K562 (cell line): ENCODE measurements around the gene AMH. TPM values are rescaled to one million over a fixed set of nuclear protein-coding genes. Genes with fewer than 3 reads are reported as not detected.

Experiments
- ATAC-seq: fragments of 200-7000 bp; cut with Tn5 transposase; 3 replicates; pipeline ENCODE4 v1.9.1; 2020; ENCODE audit warnings: moderate library complexity
- BruUV-seq: library from RNA; stranded (reverse); fragments of 400-500 nt; replicated peaks from 2 replicates; lab custom pipeline; 2021; lab: Mats Ljungman, UMichigan
- CTCF ChIA-PET: fragments of 300-600 bp; formaldehyde crosslinking; extraction: SDS; loops from one replicate; lab custom pipeline; 2021; ENCODE audit warnings: low intra/inter-chr PET ratio; lab: Yijun Ruan, JAX
- POLR2A ChIA-PET: fragments of 300-600, 350-650 bp; sonication (Branson Sonifier 250); formaldehyde crosslinking; extraction: SDS; loops from one replicate; lab custom pipeline; 2021; ENCODE audit warnings: antibody characterized with exemption, inconsistent platforms; lab: Yijun Ruan, JAX
- DNase-seq, 4 experiments: peaks; one replicate each; pipeline versions ENCODE4 v3.0.0 to v3.0.0-alpha.2; 2011 to 2018; ENCODE audit warnings: low spot score in 3 of 4, mixed read lengths in 3 of 4; ENCODE audit errors: extremely low read depth in 1 of 4
- FAIRE-seq: peaks from 2 replicates; lab custom pipeline; 2011; peaks lifted over from hg19 to GRCh38; lab: Jason Lieb, UNC
- H2AFZ ChIP-seq: 2 replicates; pipeline ENCODE4 v1.6.0; 2011; ENCODE audit warnings: low read depth, low read length, control low read depth, inconsistent platforms
- H3K27ac ChIP-seq: fragments of 200-600 bp; 3 replicates; pipeline ENCODE4 v1.8.0; 2011; ENCODE audit warnings: low read depth, mild to moderate bottlenecking, control low read depth, inconsistent platforms, low read length, moderate library complexity, mixed read lengths; ENCODE audit errors: extremely low read depth
- H3K27me3 ChIP-seq, 2 experiments: fragments of 300-600 bp in 1 of 2; 2 replicates in 1 of 2; 3 replicates in 1 of 2; pipeline versions ENCODE4 v1.6.0 to v1.8.0; 2011; ENCODE audit warnings: inconsistent platforms in 2 of 2, low read length in 2 of 2, mild to moderate bottlenecking in 1 of 2, mixed read lengths in 1 of 2, moderate library complexity in 1 of 2; ENCODE audit not compliant: control insufficient read depth in 2 of 2, insufficient read depth in 2 of 2
- H3K36me3 ChIP-seq: fragments of 300-600 bp; 3 replicates; pipeline ENCODE4 v1.8.0; 2011; ENCODE audit warnings: mild to moderate bottlenecking, low read length, inconsistent platforms; ENCODE audit not compliant: control insufficient read depth, insufficient read depth
- H3K4me1 ChIP-seq, 2 experiments: fragments of 200-600 bp in 1 of 2; replicated peaks in 1 of 2; 2 replicates in 1 of 2; 3 replicates in 1 of 2; pipeline versions ENCODE4 v1.5.1 to v1.8.0; 2011; ENCODE audit warnings: inconsistent platforms in 2 of 2, low read length in 2 of 2, mild to moderate bottlenecking in 1 of 2, mixed read lengths in 1 of 2, moderate library complexity in 1 of 2; ENCODE audit not compliant: control insufficient read depth in 2 of 2, insufficient read depth in 2 of 2
- H3K4me2 ChIP-seq: 2 replicates; pipeline ENCODE4 v1.6.1; 2011; ENCODE audit warnings: low read length, control low read depth, inconsistent platforms, mixed read lengths; ENCODE audit not compliant: insufficient read depth
- H3K4me3 ChIP-seq: fragments of 200-600 bp; sonication (generic), shearing (Covaris generic); 2 replicates; pipeline ENCODE4 v1.5.1; 2016; ENCODE audit warnings: control low read depth, inconsistent platforms
- H3K79me2 ChIP-seq: fragments of 200-600 bp; 3 replicates; pipeline ENCODE4 v1.8.0; 2011; ENCODE audit warnings: low read length, inconsistent platforms; ENCODE audit not compliant: control insufficient read depth, insufficient read depth
- H3K9ac ChIP-seq, 2 experiments: 2 replicates each; pipeline versions ENCODE4 v1.6.0 to v1.6.1; 2011; ENCODE audit warnings: low read depth in 2 of 2, low read length in 2 of 2, control low read depth in 1 of 2, inconsistent platforms in 1 of 2, mild to moderate bottlenecking in 1 of 2, mixed read lengths in 1 of 2; ENCODE audit not compliant: insufficient read depth in 1 of 2
- H3K9me1 ChIP-seq: one replicate; pipeline ENCODE4 v1.6.0; 2011; ENCODE audit warnings: inconsistent platforms, mild to moderate bottlenecking, low read length, moderate library complexity; ENCODE audit not compliant: control insufficient read depth, insufficient read depth
- H3K9me3 ChIP-seq: replicated peaks from 2 replicates; pipeline ENCODE4 v1.5.1; 2011; ENCODE audit warnings: low read depth, low read length, inconsistent platforms; ENCODE audit not compliant: control insufficient read depth, insufficient read depth
- H4K20me1 ChIP-seq: replicated peaks from 2 replicates; pipeline ENCODE4 v1.6.1; 2011; ENCODE audit warnings: low read length, inconsistent platforms, mixed read lengths; ENCODE audit not compliant: control insufficient read depth, insufficient read depth
- ARID1B ChIP-seq: fragments of 450-650 bp; IDR thresholded peaks from 2 replicates; pipeline ENCODE4 v1.6.1; 2016; ENCODE audit warnings: antibody characterized with exemption, mild to moderate bottlenecking, inconsistent platforms
- FOXM1 ChIP-seq, 2 experiments: fragments of 450-650 bp in 1 of 2; sonication (generic) in 1 of 2; formaldehyde crosslinking in 1 of 2; IDR thresholded peaks; 2 replicates each; pipeline versions ENCODE4 v1.6.1 to v1.9.0; 2017 to 2022; ENCODE audit warnings: low read depth in 2 of 2, mild to moderate bottlenecking in 2 of 2, missing genetic modification reagents in 1 of 2, moderate library complexity in 1 of 2
- KHSRP ChIP-seq: fragments of 450-650 bp; IDR thresholded peaks from 2 replicates; pipeline ENCODE4 v1.6.1; 2017
- MAFF ChIP-seq: IDR thresholded peaks from 2 replicates; pipeline ENCODE4 v1.6.1; 2012; ENCODE audit warnings: low read length, improper control_type of control experiment
- MAFG ChIP-seq: fragments of 450-650 bp; conservative IDR thresholded peaks from 2 replicates; pipeline ENCODE4 v1.6.1; 2016; ENCODE audit warnings: missing genetic modification characterization, missing compliant biosample characterization
- MAFK ChIP-seq: IDR thresholded peaks from 2 replicates; pipeline ENCODE4 v1.6.1; 2011; ENCODE audit warnings: low read length, improper control_type of control experiment
- MBD2 ChIP-seq: sonication (generic); IDR thresholded peaks from 2 replicates; pipeline ENCODE4 v1.6.1; 2016; ENCODE audit warnings: low read depth, borderline replicate concordance
- NR3C1 ChIP-seq: sonication (generic); formaldehyde crosslinking; IDR thresholded peaks from 2 replicates; pipeline ENCODE4 v1.8.1; 2022; ENCODE audit warnings: missing genetic modification reagents
- PCBP2 ChIP-seq: fragments of 200-400 bp; formaldehyde crosslinking; IDR thresholded peaks from 2 replicates; pipeline ENCODE4 v1.6.1; 2018; ENCODE audit warnings: low read length, low read depth, mild to moderate bottlenecking, moderate library complexity; ENCODE audit not compliant: poor library complexity, severe bottlenecking
- POLR2G ChIP-seq: fragments of 200-400 bp; formaldehyde crosslinking; IDR thresholded peaks from 2 replicates; pipeline ENCODE4 v1.6.1; 2017; ENCODE audit warnings: low read depth, mild to moderate bottlenecking, antibody characterized with exemption, low read length, moderate library complexity
- RBM22 ChIP-seq: fragments of 200-400 bp; formaldehyde crosslinking; IDR thresholded peaks from 2 replicates; pipeline ENCODE4 v1.6.1; 2018; ENCODE audit warnings: low read length, low read depth; ENCODE audit not compliant: poor library complexity, severe bottlenecking
- TCF3 ChIP-seq: sonication (generic); formaldehyde crosslinking; IDR thresholded peaks from 2 replicates; pipeline ENCODE4 v1.4.0; 2020; ENCODE audit warnings: mild to moderate bottlenecking, missing genetic modification reagents
- ZNF224 ChIP-seq: sonication (generic); formaldehyde crosslinking; IDR thresholded peaks from 2 replicates; pipeline ENCODE4 v1.8.0; 2022; ENCODE audit warnings: mild to moderate bottlenecking, missing genetic modification reagents
- ZNF347 ChIP-seq: fragments of 450-650 bp; formaldehyde crosslinking; IDR thresholded peaks from 2 replicates; pipeline ENCODE4 v1.4.0; 2020; ENCODE audit warnings: low read depth, mild to moderate bottlenecking, moderate library complexity
- WGBS: fragments of 100-300 bp; shearing (Covaris generic); methylation state at CpG from one replicate; pipeline ENCODE4 v1.1.6; 2016; ENCODE audit warnings: low coverage, mixed read lengths; ENCODE audit not compliant: insufficient coverage; ENCODE audit errors: missing lambda C conversion rate; 5-methylcytosine and 5-hydroxymethylcytosine counted together
- in situ Hi-C: fragments of 300-500 bp; cut with MboI; formaldehyde crosslinking; loops from 4 replicates; pipeline ENCODE4 v1.15.0; 2018; ENCODE audit warnings: inconsistent platforms, mixed read lengths
- intact Hi-C: fragments of 100-400 bp; cut with micrococcal nuclease; formaldehyde crosslinking; loops from 2 replicates; pipeline ENCODE4 v1.14.2; 2022
- polyA plus RNA-seq, 8 experiments: library from polyadenylated mRNA; depleted of rRNA in 4 of 8; stranded (reverse) in 5 of 8; unstranded in 3 of 8; fragments of >200 nt; fragmentation: Nextera tagmentation in 2 of 8; fragmentation: Illumina TruSeq in 1 of 8; extraction: Ambion mirVana in 2 of 8; extraction: Trizol in 1 of 8; gene quantifications; 2 replicates each; pipeline versions ENCODE4 v1.2.1 to v1.2.3, GENCODE V29; 2011 to 2014; ENCODE audit warnings: inconsistent platforms in 1 of 8, missing spikeins in 1 of 8
- total RNA-seq, 7 experiments: library from RNA; depleted of rRNA in 6 of 7; stranded (reverse); fragments of >200 nt in 6 of 7; fragmentation: Illumina TruSeq in 2 of 7; extraction: Trizol in 2 of 7; gene quantifications; 2 replicates each; pipeline versions ENCODE4 v1.2.1 to v1.2.3, GENCODE V29; 2011 to 2021; ENCODE audit warnings: low replicate concordance in 1 of 7
- TF ChIP-seq, protein P1 (sequence below): fragments of 450-650 bp; IDR thresholded peaks from 2 replicates; pipeline ENCODE4 v1.6.1; 2016; ENCODE audit warnings: low read depth, mild to moderate bottlenecking, moderate library complexity

The AMH gene
- total and polyA plus RNA-seq, 9 of the 15 experiments (the other 6 are each of a cell fraction or from before 2014, with no cell fraction given), result 0.29 to 27.4 (median 2.6) TPM; not detected in 2

DNA sequence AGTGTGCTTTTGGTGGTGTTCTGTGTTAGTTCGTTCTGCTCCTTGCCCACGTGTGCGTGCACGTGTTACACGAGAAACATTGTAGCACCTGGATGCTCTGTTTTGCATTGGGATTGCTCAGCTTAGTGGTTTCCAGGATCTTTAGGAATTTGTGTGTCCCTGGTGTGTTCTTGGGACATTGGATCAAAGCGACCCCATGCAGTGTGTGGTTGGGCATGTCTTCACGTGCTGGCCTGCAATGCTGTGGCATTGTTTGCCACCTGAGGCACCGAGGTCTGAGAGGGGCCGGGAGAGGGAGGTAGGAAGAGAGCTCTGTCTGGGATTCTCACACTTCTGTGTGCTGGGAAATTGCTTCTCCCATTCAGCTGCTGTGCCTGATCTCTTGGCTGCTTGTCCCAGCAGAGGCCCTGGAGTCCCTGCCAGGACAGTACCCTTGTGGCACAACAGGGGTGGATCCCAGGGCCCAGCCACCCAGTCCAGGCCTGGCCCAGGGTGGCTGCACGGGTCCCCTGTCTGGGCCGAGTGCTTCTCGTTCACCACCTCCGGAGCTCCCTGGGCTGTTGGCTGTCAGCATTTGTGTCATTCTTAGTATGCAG is 24.3 kb upstream of the AMH start:
- ATAC-seq, result no peak
- H3K9ac ChIP-seq, result no peak overlapping the region
- H2AFZ ChIP-seq, result no peak overlapping the region
- FAIRE-seq, result no peak
- no peaks in the 10 kb centered on the region for H4K20me1 ChIP-seq
- H3K4me2 ChIP-seq, result no peak overlapping the region
- POLR2A ChIA-PET, result interaction anchor here (0.6 kb wide), 1 partner anchor 53 kb away, joined by 3 read pairs; no protein-coding TSS in a partner anchor
- no peak overlapping the region for H3K4me3 ChIP-seq
- no peaks in the 10 kb centered on the region for H3K9me1 ChIP-seq
- no peaks in the 10 kb centered on the region for H3K27me3 ChIP-seq
- TF ChIP-seq TCF3 (CRISPR knock-in tag) (no peak), POLR2G (0 out of 2 replicates have a peak, but pooled peaks have one; percentile 15)
- TF ChIP-seq, all 486 proteins: peak for 1
- no peak for DNase-seq
- CTCF ChIA-PET, result interaction anchor here (0.6 kb wide), 1 partner anchor 67 kb away, joined by 3 read pairs; no protein-coding TSS in a partner anchor
- in situ Hi-C loops (no loop called here), intact Hi-C loops (no loop called here)
- no peaks in the 10 kb centered on the region for H3K79me2 ChIP-seq
- H3K36me3 ChIP-seq, result peaks cover 91% of the 10 kb centered on the region; the same call in 2 of the 3 replicates
- no peaks in the 10 kb centered on the region for H3K9me3 ChIP-seq
- peaks cover 0 to 41% of the 10 kb centered on the region in 2 experiments; a peak in 2 of 5 replicates for H3K4me1 ChIP-seq
- H3K27ac ChIP-seq, result no peak overlapping the region
- WGBS, result 95% methylated on average over 13 of the region's 13 CpGs
- no TSS peak for BruUV-seq

DNA sequence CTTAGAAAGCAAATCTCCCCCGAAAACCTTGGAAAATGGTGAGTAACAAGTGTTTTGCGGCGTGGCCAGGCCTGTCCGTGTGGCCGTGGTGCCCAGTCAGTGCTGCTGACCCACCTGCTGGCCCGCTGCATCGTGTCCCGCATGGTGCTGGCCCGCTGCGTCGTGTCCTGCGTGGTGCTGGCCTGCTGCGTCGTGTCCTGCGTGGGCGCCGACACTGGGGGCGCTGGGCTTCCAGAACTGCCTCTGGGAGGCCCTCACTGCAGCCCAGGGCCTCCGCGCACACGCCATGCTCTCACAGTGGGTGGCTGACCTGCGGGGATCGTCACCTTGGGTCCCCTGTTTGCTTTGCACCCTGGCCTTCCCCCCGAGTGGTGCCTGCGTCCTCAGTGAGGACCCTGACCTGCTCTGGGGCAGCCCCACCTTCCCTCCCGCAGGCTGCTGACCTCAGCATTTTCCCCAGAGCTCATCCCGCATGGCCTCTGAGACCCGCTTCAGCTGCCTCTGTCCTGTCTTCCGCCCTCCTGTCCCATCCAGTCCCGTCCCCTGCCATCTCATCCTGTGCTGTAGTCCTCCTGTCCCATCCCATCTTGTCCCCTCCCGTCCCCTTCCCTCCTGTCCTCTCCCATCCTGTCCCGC is 23.6 kb upstream of the AMH start:
- in situ Hi-C loops (no loop called here), intact Hi-C loops (no loop called here)
- WGBS, result 97% methylated on average over 27 of the region's 32 CpGs
- no peak overlapping the region for H2AFZ ChIP-seq
- no peaks in the 10 kb centered on the region for H4K20me1 ChIP-seq
- H3K27me3 ChIP-seq, result no peaks in the 10 kb centered on the region
- H3K4me2 ChIP-seq, result no peak overlapping the region
- H3K9ac ChIP-seq, result no peak overlapping the region
- peaks cover 0 to 44% of the 10 kb centered on the region in 2 experiments; a peak in 2 of 5 replicates for H3K4me1 ChIP-seq
- no peak overlapping the region for H3K27ac ChIP-seq
- CTCF ChIA-PET, result no interaction called here
- H3K9me1 ChIP-seq, result no peaks in the 10 kb centered on the region
- no peak for FAIRE-seq
- H3K79me2 ChIP-seq, result no peaks in the 10 kb centered on the region
- BruUV-seq, result no TSS peak
- POLR2A ChIA-PET, result no interaction called here
- ATAC-seq, result no peak
- no peaks in the 10 kb centered on the region for H3K9me3 ChIP-seq
- no peak for DNase-seq
- no peak overlapping the region for H3K4me3 ChIP-seq
- peaks cover 91% of the 10 kb centered on the region; the same call in 2 of the 3 replicates for H3K36me3 ChIP-seq
- no peak for TF ChIP-seq ZNF224
- peak; percentile 48 for TF ChIP-seq RBM22
- no peak for TF ChIP-seq PCBP2
- no peak for TF ChIP-seq MBD2
- TF ChIP-seq, protein P1, sequence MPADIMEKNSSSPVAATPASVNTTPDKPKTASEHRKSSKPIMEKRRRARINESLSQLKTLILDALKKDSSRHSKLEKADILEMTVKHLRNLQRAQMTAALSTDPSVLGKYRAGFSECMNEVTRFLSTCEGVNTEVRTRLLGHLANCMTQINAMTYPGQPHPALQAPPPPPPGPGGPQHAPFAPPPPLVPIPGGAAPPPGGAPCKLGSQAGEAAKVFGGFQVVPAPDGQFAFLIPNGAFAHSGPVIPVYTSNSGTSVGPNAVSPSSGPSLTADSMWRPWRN, result no peak
- peak; percentile 39; the same call in 1 of the 2 replicates for TF ChIP-seq MAFF
- no peak for TF ChIP-seq FOXM1 (IDR thresholded peaks at IDR 0.05; ENCODE audit: low read depth)
- TF ChIP-seq FOXM1 (CRISPR knock-in tag; IDR thresholded peaks at IDR 0.05; ENCODE audit: low read depth), result no peak
- no peak for TF ChIP-seq ZNF347 (CRISPR knock-in tag)
- TF ChIP-seq ARID1B, result no peak
- TF ChIP-seq NR3C1 (CRISPR knock-in tag), result no peak
- TF ChIP-seq MAFK, result peak; percentile 64
- TF ChIP-seq KHSRP, result no peak
- peak; percentile 64; the same call in 1 of the 2 replicates for TF ChIP-seq MAFG (tag)
